Spleen (tissue), 11 donors: Measurements from ENCODE around the gene NOTCH3. TPM values are rescaled to one million over a fixed set of nuclear protein-coding genes. Genes with fewer than 3 reads are reported as not detected.

ENCODE experiments used
- DNase-seq: peaks from one replicate; pipeline ENCODE4 v3.0.0-alpha.2; 2020
- H3K27ac ChIP-seq, 8 donors: fragments of 200-600 bp; sonication (generic) in 7 of 8; 1 replicate in 4 of 8; 2 replicates in 4 of 8; pipeline versions ENCODE4 v1.5.0 to v1.8.0; 2016 to 2021; ENCODE audit warnings: inconsistent platforms in 4 of 8, mild to moderate bottlenecking in 4 of 8, moderate library complexity in 1 of 8
- H3K27me3 ChIP-seq, 7 donors: fragments of 200-600 bp; sonication (generic) in 6 of 7; replicated peaks in 1 of 7; 1 replicate in 4 of 7; 2 replicates in 3 of 7; pipeline versions ENCODE4 v1.5.0 to v1.8.0; 2016 to 2021; ENCODE audit warnings: inconsistent platforms in 3 of 7, mild to moderate bottlenecking in 1 of 7
- H3K36me3 ChIP-seq, 6 donors: fragments of 200-600 bp; sonication (generic) in 5 of 6; 1 replicate in 4 of 6; 2 replicates in 2 of 6; pipeline versions ENCODE4 v1.5.0 to v1.8.0; 2016 to 2021; ENCODE audit warnings: inconsistent platforms in 2 of 6
- H3K4me1 ChIP-seq, 6 donors: fragments of 200-600 bp; sonication (generic) in 5 of 6; 1 replicate in 3 of 6; 2 replicates in 3 of 6; pipeline versions ENCODE4 v1.5.0 to v1.8.0; 2016 to 2021; ENCODE audit warnings: inconsistent platforms in 3 of 6
- H3K4me3 ChIP-seq, 8 donors: fragments of 200-600 bp; sonication (generic) in 7 of 8; 1 replicate in 4 of 8; 2 replicates in 4 of 8; pipeline versions ENCODE4 v1.5.0 to v1.8.0; 2016 to 2021; ENCODE audit warnings: inconsistent platforms in 4 of 8, mild to moderate bottlenecking in 4 of 8, moderate library complexity in 2 of 8
- H3K9me3 ChIP-seq, 8 donors: fragments of 200-600 bp; sonication (generic) in 7 of 8; 1 replicate in 4 of 8; 2 replicates in 4 of 8; pipeline versions ENCODE4 v1.5.0 to v1.8.0; 2016 to 2021; ENCODE audit warnings: inconsistent platforms in 4 of 8
- POLR2A ChIP-seq, 3 donors: fragments of 450-650 bp; IDR thresholded peaks; one replicate each; pipeline ENCODE4 v1.5.1; 2017; ENCODE audit warnings: antibody characterized with exemption in 3 of 3, mild to moderate bottlenecking in 1 of 3
- POLR2AphosphoS5 ChIP-seq, 3 donors: sonication (generic); formaldehyde crosslinking; IDR thresholded peaks; one replicate each; pipeline ENCODE4 v1.5.1; 2017; ENCODE audit warnings: antibody characterized with exemption in 3 of 3
- WGBS, 5 donors: extraction: QIAGEN DNeasy Blood & Tissue Kit in 3 of 5; methylation state at CpG; one replicate each; pipeline versions ENCODE4 v1.1.5 to v1.1.7; 2013 to 2018; 5-methylcytosine and 5-hydroxymethylcytosine counted together
- intact Hi-C: fragments of 100-400 bp; cut with DNase I; formaldehyde crosslinking; loops from one replicate; pipeline ENCODE4 v1.15.0; 2023; ENCODE audit warnings: low total_unique reads
- polyA plus RNA-seq, 3 donors: library from polyadenylated mRNA; stranded (reverse); fragments of 200-250 nt; gene quantifications; one replicate each; pipeline ENCODE4 v1.2.1, GENCODE V29; 2013
- total RNA-seq, 7 donors: library from RNA; depleted of rRNA in 3 of 7; stranded (reverse); fragments of >200 nt in 3 of 7; fragmentation: NEBNext Ultra II Directional in 4 of 7; extraction: Animal tissue kit (Norgen Biotek cat#: 25700) in 4 of 7; gene quantifications; one replicate each; pipeline versions ENCODE4 v1.1.0 to v1.2.1, GENCODE V29; 2016 to 2021
- TF ChIP-seq, protein P1 (sequence below), 11 experiments: fragments of 200-600 bp in 7 of 11; fragments of 450-650 bp in 4 of 11; sonication (generic) in 4 of 11; IDR thresholded peaks in 8 of 11; conservative IDR thresholded peaks in 3 of 11; 1 replicate in 7 of 11; 2 replicates in 4 of 11; pipeline versions ENCODE4 v1.4.0 to v1.8.0; 2016 to 2021; ENCODE audit warnings: antibody characterized with exemption in 11 of 11, inconsistent platforms in 4 of 11, mild to moderate bottlenecking in 1 of 11
- donor health status: healthy with polysubstance abuse.
- donor health status: DM: no; HTN: no; CAD: no; lungs with moderate emphysema.
- donor health status: DM: no; HTN: no; CAD: no.
- donor health status: Bipolar disorder and iron deficiency.
- donor health status: healthy.
- donor health status: DM: no; HTN: no; CAD: no.
- donor health status: DM: yes; HTN: yes; CAD: no.

The NOTCH3 gene
- total and polyA plus RNA-seq, 10 donors: 1.4 to 94.9 (median 58.2) TPM

DNA sequence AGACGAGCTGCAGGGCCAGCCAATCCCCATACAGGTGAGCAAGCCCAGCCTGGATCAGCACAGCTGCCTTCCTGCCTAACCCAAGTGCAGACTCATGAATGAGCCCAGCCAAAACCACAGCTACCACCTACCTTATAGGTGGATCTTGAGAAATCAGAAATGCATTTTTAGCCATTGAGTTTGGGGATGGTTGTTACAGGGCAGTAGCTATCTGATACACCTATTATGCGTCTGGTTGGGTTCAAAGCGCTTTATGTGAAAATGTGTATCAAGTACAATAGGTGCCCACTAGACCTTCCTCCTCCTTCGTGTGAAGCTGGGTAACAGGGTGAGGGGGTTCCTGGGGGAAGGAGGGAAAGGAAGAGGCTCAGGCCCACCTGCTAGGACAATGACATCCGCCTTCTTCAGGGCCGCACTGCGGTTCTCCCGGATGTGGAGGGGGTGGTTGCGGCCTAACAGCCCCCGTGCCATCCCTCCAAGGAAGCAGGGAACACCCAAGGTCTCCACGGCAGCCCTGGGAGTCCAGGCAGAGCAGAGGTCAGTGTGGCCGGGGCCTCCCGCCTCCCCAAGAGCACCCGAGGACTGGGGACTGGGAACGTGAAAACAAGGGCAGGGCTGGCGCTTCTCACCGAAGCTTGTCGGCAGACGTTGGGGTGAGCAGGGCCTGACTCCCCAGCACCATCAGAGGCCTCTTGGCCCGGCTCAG lies 81.9 kb downstream of the NOTCH3 start:
- no peak overlapping the region for H3K27ac ChIP-seq
- H3K36me3 ChIP-seq: peaks cover 8 to 96% (median 85%) of the 10 kb centered on the region in 6 donors
- no peak for DNase-seq
- intact Hi-C loops: no loop called here
- 91 to 98% (median 95%) methylated on average over 20 of the region's 20 CpGs for WGBS, 5 donors
- H3K9me3 ChIP-seq: peaks cover 0 to 3% (median 0%) of the 10 kb centered on the region in 8 donors
- H3K27me3 ChIP-seq: no peaks in the 10 kb centered on the region
- H3K4me1 ChIP-seq: peaks cover 0 to 11% (median 4%) of the 10 kb centered on the region in 6 donors
- TF ChIP-seq POLR2AphosphoS5 (IDR thresholded peaks at IDR 0.05): no peak
- TF ChIP-seq, protein P1, sequence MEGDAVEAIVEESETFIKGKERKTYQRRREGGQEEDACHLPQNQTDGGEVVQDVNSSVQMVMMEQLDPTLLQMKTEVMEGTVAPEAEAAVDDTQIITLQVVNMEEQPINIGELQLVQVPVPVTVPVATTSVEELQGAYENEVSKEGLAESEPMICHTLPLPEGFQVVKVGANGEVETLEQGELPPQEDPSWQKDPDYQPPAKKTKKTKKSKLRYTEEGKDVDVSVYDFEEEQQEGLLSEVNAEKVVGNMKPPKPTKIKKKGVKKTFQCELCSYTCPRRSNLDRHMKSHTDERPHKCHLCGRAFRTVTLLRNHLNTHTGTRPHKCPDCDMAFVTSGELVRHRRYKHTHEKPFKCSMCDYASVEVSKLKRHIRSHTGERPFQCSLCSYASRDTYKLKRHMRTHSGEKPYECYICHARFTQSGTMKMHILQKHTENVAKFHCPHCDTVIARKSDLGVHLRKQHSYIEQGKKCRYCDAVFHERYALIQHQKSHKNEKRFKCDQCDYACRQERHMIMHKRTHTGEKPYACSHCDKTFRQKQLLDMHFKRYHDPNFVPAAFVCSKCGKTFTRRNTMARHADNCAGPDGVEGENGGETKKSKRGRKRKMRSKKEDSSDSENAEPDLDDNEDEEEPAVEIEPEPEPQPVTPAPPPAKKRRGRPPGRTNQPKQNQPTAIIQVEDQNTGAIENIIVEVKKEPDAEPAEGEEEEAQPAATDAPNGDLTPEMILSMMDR (IDR thresholded peaks at IDR 0.05 in 8 of 11, conservative IDR thresholded peaks at IDR 0.05 in 3 of 11): no peak
- no peak for TF ChIP-seq POLR2A (IDR thresholded peaks at IDR 0.05)
- H3K4me3 ChIP-seq: no peak overlapping the region

DNA sequence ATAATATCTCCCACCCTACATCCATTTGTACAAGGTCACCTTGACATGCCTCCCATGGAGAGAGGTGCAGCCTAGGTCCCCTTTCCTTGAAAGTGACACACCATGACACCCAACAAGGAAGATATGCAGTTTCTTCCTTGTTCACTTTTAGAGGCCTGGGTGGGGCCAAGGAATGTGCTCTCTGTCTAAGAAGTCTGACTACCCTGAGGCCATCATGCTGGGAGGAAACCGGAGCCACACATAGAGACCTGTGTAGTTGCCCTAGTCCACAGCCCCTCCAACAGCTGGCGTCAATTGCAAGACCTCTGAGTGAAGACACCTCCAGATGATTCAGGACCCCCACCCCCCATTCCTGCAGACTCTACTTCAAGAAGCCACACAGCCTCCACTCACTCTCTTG lies 82.5 kb downstream of the NOTCH3 start:
- H3K27me3 ChIP-seq: no peaks in the 10 kb centered on the region
- no peak for DNase-seq
- WGBS, 5 donors: 95 to 100% (median 99%) methylated on average over 1 to 2 of the region's 2 CpGs
- no peak overlapping the region for H3K4me3 ChIP-seq
- TF ChIP-seq POLR2A (IDR thresholded peaks at IDR 0.05) (no peak), POLR2AphosphoS5 (IDR thresholded peaks at IDR 0.05) (no peak)
- TF ChIP-seq, protein P1 (IDR thresholded peaks at IDR 0.05 in 8 of 11, conservative IDR thresholded peaks at IDR 0.05 in 3 of 11): no peak
- H3K9me3 ChIP-seq: peaks cover 0 to 3% (median 0%) of the 10 kb centered on the region in 8 donors
- intact Hi-C loops: no loop called here
- peaks cover 0 to 4% (median 0%) of the 10 kb centered on the region in 6 donors for H3K4me1 ChIP-seq
- H3K36me3 ChIP-seq: peaks cover 8 to 100% (median 92%) of the 10 kb centered on the region in 6 donors
- H3K27ac ChIP-seq: no peak overlapping the region

- Histone ChIP-seq H3K4me3 (no peak overlapping the region), H3K4me1 (peaks cover 0 to 4% (median 0%) of the 10 kb centered on the region in 6 donors), H3K27me3 (no peaks in the 10 kb centered on the region), H3K27ac (no peak overlapping the region), H3K36me3 (peaks cover 8 to 100% (median 82%) of the 10 kb centered on the region in 6 donors), H3K9me3 (peaks cover 0 to 3% (median 0%) of the 10 kb centered on the region in 8 donors)
- WGBS, 5 donors: 79 to 91% (median 88%) methylated on average over 12 of the region's 12 CpGs
- intact Hi-C loops: no loop called here
- TF ChIP-seq, protein P1 (IDR thresholded peaks at IDR 0.05 in 8 of 11, conservative IDR thresholded peaks at IDR 0.05 in 3 of 11): no peak
- TF ChIP-seq POLR2A (IDR thresholded peaks at IDR 0.05): no peak
- no peak for TF ChIP-seq POLR2AphosphoS5 (IDR thresholded peaks at IDR 0.05)
- no peak for DNase-seq
These were observed 83.9 kb downstream of the NOTCH3 start for GRCh38 chr19:15116856-15117255.
